Memory B cell (primary cell): ENCODE data around the gene POU6F2.
"Not testable (repeated sequence)": the region's sequence is repeated elsewhere in the genome, so short reads cannot be mapped to it uniquely, and the experiment has no call there.

Experiments
- ATAC-seq: fragments of 150-1000 bp; cut with Tn5 transposase; 2 replicates; pipeline ENCODE4 v1.10.0; 2021; ENCODE audit warnings: low read depth, mild to moderate bottlenecking, moderate library complexity
- DNase-seq, 2 donors: peaks; one replicate each; pipeline ENCODE4 v3.0.0; 2022; ENCODE audit warnings: low spot score in 2 of 2
- H3K27ac Mint-ChIP-seq: one replicate; pipeline ENCODE4 v1.8.0; 2022; ENCODE audit warnings: mild to moderate bottlenecking, moderate library complexity, mixed read lengths
- H3K27me3 Mint-ChIP-seq: one replicate; pipeline ENCODE4 v1.8.0; 2022; ENCODE audit warnings: mixed read lengths
- H3K36me3 Mint-ChIP-seq: one replicate; pipeline ENCODE4 v1.8.0; 2022; ENCODE audit warnings: mild to moderate bottlenecking, mixed read lengths
- H3K4me1 Mint-ChIP-seq: one replicate; pipeline ENCODE4 v1.8.0; 2022; ENCODE audit warnings: mixed read lengths
- H3K4me3 Mint-ChIP-seq: one replicate; pipeline ENCODE4 v1.8.0; 2022; ENCODE audit warnings: mild to moderate bottlenecking, moderate library complexity, mixed read lengths
- H3K9me3 Mint-ChIP-seq: one replicate; pipeline ENCODE4 v1.8.0; 2022; ENCODE audit warnings: mixed read lengths

The POU6F2 gene

DNA sequence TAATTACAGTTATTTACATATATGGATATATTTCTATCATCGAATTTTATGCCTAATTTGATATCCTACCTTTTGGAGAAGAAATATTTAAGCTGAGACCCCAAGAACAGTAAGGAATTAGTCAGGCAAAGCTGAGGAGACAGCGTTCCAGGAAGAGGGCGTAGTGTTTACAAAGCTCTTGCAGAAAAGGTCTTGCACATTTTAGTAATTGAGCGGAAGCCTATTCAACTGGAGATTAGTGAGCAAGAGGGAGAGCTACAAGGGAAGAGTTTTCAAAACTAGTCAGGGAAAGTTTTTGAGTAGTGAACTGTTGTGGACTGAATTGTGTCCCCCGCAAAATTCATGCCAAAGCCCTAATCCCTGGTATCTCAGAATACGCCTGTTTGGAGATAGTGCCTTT lies 26.5 kb upstream of the POU6F2 start:
- Mint-ChIP-seq H3K27me3 (peaks cover 8% of the 10 kb centered on the region), H3K27ac (no peak overlapping the region), H3K36me3 (no peaks in the 10 kb centered on the region), H3K4me1 (no peaks in the 10 kb centered on the region), H3K4me3 (no peak overlapping the region), H3K9me3 (no peaks in the 10 kb centered on the region)
- DNase-seq (no peak), ATAC-seq (no peak)

DNA sequence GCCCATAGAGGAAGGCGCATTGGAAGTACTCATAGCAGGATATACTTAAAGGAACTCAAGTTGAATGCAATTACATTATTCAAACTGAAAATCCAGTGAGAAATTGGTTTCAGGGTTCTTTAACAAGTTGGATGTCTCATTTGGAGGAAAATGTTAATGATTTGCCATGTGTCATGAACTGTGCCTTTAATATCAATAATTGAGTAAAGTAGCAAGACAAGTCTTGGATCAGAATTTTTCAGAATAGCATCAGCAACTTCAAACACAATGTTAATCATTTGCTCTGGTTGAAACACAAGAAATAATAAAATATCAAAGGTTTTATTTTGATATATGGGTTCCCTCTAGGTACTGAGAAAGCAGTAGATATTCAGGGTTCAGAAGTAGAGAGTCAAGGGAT lies 24.5 kb upstream of the POU6F2 start:
- ATAC-seq (no peak), DNase-seq (no peak)
- Mint-ChIP-seq H3K36me3 (no peaks in the 10 kb centered on the region), H3K27ac (no peak overlapping the region), H3K4me1 (no peaks in the 10 kb centered on the region), H3K27me3 (peaks cover 9% of the 10 kb centered on the region), H3K9me3 (no peaks in the 10 kb centered on the region), H3K4me3 (no peak overlapping the region)

DNA sequence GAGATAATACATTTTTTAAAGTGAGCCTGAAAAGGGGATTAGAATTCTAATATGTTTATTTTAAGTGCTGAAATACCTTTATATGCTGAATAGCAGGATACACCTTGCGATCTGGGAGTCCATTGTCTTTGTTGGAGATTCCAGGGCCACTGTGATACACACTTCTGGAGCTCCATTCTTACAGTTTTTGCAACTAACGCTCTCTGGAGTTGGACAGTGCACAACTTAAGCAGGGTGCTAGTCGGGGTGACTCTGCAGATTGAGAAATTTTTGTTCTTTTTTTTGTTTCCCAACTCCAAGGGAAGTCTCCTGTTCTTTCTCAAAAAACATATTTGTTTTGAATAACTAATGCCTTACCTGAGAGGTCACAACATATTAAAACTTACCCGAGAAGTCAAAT lies 23.7 kb upstream of the POU6F2 start:
- H3K4me1 Mint-ChIP-seq: no peaks in the 10 kb centered on the region
- H3K9me3 Mint-ChIP-seq: no peaks in the 10 kb centered on the region
- no peak for DNase-seq
- H3K27me3 Mint-ChIP-seq: peaks cover 9% of the 10 kb centered on the region
- no peak overlapping the region for H3K4me3 Mint-ChIP-seq
- H3K27ac Mint-ChIP-seq: no peak overlapping the region
- no peaks in the 10 kb centered on the region for H3K36me3 Mint-ChIP-seq
- no peak for ATAC-seq

DNA sequence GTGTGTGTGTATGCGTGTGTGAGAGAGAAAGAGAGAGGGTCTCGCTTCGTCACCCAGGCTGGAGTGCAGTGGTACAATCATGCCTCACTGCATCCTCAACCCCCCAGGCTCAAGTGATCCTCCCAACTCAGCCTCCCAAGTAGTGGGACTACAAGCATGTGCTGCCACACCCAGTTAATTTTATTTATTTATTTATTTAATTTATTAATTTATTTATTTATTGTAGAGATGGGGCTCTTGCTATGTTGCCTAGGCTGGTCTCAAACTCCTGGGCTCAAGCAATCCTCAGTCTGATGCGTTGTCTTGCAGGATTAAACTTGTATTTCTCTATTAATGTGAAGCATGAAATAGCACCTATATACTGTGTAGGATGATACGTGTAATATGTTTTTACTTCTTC lies 21.8 kb upstream of the POU6F2 start:
- Mint-ChIP-seq H3K4me3 (no peak overlapping the region), H3K27me3 (peaks cover 9% of the 10 kb centered on the region), H3K9me3 (no peaks in the 10 kb centered on the region), H3K4me1 (no peaks in the 10 kb centered on the region), H3K27ac (no peak overlapping the region), H3K36me3 (no peaks in the 10 kb centered on the region)
- DNase-seq: no peak
- ATAC-seq: no peak

DNA sequence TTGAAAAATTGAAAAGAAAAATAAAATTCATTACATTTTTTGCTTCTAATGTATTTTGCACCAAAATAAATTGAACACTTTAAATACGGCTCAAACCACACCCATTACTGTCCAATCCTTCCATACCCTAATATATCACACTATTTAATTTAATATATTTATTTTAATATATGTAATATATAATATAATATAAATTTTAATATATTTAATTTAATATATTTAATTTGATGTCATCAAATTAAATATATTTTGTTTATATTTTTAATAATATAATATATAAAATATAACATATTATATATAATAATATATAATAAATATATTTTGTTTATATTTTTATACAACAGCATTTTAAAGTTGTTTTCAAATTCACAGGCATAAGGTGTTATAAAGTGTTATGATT lies 15.7 kb upstream of the POU6F2 start:
- Mint-ChIP-seq H3K36me3 (no peaks in the 10 kb centered on the region), H3K4me3 (no peak overlapping the region), H3K4me1 (no peaks in the 10 kb centered on the region), H3K27me3 (no peaks in the 10 kb centered on the region), H3K9me3 (peaks cover 4% of the 10 kb centered on the region), H3K27ac (no peak overlapping the region)
- DNase-seq: no peak
- ATAC-seq: no peak

DNA sequence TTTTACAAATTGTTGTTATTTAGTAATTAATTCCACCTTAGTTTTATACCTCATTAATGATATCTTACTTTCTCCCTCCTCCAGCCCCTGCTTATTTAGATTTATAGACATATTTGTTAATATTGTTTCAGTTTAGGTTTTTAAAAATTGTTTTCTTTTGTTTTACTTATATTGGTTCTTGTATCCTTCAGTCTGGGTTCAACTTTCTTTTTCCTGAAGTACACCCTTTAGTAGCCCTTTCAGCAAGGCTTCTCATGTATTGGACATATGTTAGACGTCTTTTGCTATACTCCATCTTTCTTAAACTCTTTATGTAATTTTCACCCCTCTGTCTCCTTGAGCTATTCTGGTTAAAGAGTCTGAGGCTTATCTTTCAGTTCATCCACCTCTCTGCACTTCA lies 12.8 kb upstream of the POU6F2 start:
- no peak overlapping the region for H3K4me3 Mint-ChIP-seq
- H3K9me3 Mint-ChIP-seq: peaks cover 4% of the 10 kb centered on the region
- DNase-seq (no peak), ATAC-seq (no peak)
- no peaks in the 10 kb centered on the region for H3K36me3 Mint-ChIP-seq
- H3K27me3 Mint-ChIP-seq: peaks cover 3% of the 10 kb centered on the region
- no peaks in the 10 kb centered on the region for H3K4me1 Mint-ChIP-seq
- H3K27ac Mint-ChIP-seq: no peak overlapping the region

DNA sequence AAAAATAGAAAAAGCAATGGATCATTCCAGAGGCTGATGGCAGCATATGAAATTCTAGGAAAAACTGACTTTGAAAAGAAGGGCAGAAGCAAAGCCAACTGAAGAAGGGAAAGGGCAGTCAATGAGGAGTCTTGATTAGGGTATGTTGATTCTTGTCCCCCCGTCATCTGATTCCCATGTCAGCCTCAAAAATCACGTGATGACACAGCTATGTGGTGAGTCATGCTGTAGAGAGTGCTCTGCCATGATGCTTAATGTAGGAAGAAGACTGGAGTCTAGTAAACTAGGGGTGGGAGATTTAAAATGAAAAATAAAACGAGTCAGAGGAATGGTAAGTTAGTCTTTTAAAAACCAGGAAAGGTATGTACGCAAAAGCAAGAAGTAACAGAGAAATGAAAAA lies 3.9 kb upstream of the POU6F2 start:
- no peak for ATAC-seq
- H3K27ac Mint-ChIP-seq: no peak overlapping the region
- H3K36me3 Mint-ChIP-seq: no peaks in the 10 kb centered on the region
- peaks cover 19% of the 10 kb centered on the region for H3K27me3 Mint-ChIP-seq
- no peak overlapping the region for H3K4me3 Mint-ChIP-seq
- DNase-seq: no peak
- H3K9me3 Mint-ChIP-seq: peaks cover 2% of the 10 kb centered on the region
- H3K4me1 Mint-ChIP-seq: peaks cover 2% of the 10 kb centered on the region

DNA sequence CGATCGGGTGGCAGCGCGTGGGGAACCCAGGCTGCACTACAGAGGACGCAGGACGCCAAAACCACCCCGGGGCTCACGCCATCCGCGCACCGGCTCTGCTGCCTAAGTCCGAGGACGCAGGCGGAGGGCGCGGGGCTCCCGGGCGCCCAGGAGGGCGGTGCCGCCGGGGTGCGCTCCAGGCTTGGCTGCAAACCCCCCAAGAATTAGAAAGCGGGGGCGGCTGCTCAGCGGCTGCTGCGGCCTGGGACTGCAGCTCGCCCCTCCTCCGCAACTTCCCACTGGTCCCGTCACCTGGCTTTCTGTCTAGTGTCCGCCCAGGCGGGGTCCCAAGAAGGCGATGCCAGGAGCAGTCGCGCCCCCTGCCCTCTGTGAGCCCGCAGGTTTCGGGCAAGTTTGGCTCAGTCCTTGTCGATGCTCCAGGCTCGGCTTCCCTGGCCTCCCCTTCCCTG lies 1.7 kb upstream of the POU6F2 start:
- no peaks in the 10 kb centered on the region for H3K36me3 Mint-ChIP-seq
- DNase-seq (no peak), ATAC-seq (no peak)
- peaks cover 2% of the 10 kb centered on the region for H3K4me1 Mint-ChIP-seq
- H3K27me3 Mint-ChIP-seq: peaks cover 18% of the 10 kb centered on the region
- H3K9me3 Mint-ChIP-seq: peaks cover 1% of the 10 kb centered on the region
- no peak overlapping the region for H3K27ac Mint-ChIP-seq
- no peak overlapping the region for H3K4me3 Mint-ChIP-seq

DNA sequence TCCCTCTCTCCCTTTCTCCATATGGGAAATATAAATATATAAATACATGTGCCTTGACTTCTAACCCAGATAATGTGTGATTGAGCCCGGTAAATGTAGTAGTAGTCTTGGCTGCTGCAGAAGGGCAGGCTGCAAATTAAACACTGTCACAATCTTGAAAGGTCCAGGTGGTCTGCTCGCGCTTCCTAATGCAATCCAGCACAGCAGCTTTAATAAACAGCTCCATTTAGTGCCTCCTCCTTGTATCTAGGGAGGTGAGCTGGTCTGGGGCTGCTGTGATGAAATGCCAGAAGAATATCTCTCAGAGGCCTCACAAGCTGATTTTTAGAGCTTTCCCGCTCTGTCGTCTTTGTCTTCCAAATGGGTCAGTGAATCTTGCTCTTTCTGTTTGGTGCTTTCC lies 782 bp downstream of the POU6F2 start:
- peaks cover 1% of the 10 kb centered on the region for H3K9me3 Mint-ChIP-seq
- H3K4me3 Mint-ChIP-seq: no peak overlapping the region
- no peak overlapping the region for H3K27ac Mint-ChIP-seq
- ATAC-seq: no peak
- DNase-seq: no peak
- peaks cover 2% of the 10 kb centered on the region for H3K4me1 Mint-ChIP-seq
- H3K36me3 Mint-ChIP-seq: no peaks in the 10 kb centered on the region
- H3K27me3 Mint-ChIP-seq: peaks cover 20% of the 10 kb centered on the region

DNA sequence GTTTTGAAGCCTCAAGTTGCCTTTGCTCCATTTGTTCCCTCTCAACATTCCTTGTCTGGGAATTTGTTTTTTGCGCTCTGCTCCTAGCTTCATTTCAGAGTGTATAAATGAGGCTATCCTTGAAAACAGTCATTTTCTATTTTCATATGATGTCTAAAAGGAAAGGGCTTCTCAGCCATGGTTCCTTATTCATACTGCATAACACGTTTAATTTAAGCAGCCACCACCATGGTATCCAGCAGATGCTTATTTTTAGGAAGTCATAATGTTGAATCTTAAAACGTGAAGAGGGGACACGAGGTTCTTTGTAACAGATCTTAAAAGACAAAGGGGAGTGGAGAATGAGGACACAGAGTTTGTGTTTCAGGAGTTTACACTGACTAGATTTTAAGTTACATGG lies 14.5 kb downstream of the POU6F2 start:
- Mint-ChIP-seq H3K9me3 (no peaks in the 10 kb centered on the region), H3K36me3 (no peaks in the 10 kb centered on the region), H3K4me3 (no peak overlapping the region), H3K27ac (no peak overlapping the region), H3K4me1 (no peaks in the 10 kb centered on the region), H3K27me3 (peaks cover 4% of the 10 kb centered on the region)
- ATAC-seq (no peak), DNase-seq (no peak)

DNA sequence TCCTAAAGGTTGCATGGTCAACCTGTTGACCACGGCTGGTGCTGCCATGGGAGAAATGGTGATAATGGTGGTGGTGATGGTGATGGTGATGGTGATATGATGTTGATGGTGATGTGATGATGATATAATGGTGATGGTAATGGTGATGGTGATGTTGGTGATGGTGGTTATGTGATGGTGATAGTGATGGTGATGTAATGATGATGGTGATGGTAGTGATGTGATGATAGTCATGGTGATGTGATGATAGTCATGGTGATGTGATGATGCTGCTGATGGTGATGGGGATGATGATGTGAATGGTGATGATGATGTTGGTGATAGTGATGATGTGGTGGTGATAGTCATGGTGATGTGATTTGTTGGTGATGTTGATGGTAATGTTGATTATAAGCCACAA lies 23.9 kb downstream of the POU6F2 start:
- Mint-ChIP-seq H3K27me3 (no peaks in the 10 kb centered on the region), H3K36me3 (no peaks in the 10 kb centered on the region), H3K4me3 (no peak overlapping the region), H3K4me1 (no peaks in the 10 kb centered on the region), H3K9me3 (no peaks in the 10 kb centered on the region), H3K27ac (no peak overlapping the region)
- no peak for DNase-seq
- no peak for ATAC-seq

DNA sequence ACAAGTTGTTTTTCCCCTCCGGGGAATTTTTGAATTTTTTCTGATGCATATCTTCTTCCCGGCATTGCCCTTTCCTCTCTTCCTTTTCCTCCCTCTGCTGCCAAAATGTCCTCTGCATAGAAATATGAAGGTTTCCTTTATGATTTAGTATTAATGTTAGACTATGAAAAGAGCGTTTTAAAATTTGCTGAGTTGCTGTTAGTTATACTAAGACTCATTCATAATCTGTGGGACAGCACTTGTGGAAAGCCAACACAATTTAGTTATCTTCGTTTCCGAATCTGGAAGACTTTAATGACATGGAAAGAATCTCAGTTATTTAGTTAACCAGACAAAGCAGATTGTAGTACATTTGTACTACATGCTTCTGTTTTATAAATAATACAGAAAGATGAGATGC lies 25.0 kb downstream of the POU6F2 start:
- Mint-ChIP-seq H3K4me1 (no peaks in the 10 kb centered on the region), H3K4me3 (no peak overlapping the region), H3K36me3 (no peaks in the 10 kb centered on the region), H3K9me3 (no peaks in the 10 kb centered on the region), H3K27me3 (no peaks in the 10 kb centered on the region), H3K27ac (no peak overlapping the region)
- ATAC-seq (no peak), DNase-seq (no peak)

DNA sequence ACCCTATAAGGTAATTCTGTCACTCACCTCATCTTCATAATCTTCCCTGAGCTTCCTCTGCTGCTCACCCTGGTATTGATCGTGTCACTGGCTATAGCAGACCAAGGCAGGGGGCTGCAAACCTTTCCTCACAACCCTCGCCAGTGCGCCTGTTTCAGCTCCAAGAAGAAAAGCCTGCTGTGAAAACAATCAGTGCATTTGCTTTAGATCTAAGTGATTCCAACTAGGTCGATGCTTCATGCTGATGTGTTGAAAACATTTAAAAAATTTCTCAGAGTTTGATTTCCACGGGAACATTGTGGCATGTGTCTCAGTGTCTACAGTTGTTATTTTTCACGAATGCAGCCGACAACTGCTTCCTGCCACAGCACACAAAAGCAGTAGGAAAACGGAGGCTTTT lies 27.3 kb downstream of the POU6F2 start:
- no peaks in the 10 kb centered on the region for H3K9me3 Mint-ChIP-seq
- DNase-seq (no peak), ATAC-seq (no peak)
- H3K27ac Mint-ChIP-seq: no peak overlapping the region
- H3K4me1 Mint-ChIP-seq: no peaks in the 10 kb centered on the region
- H3K36me3 Mint-ChIP-seq: no peaks in the 10 kb centered on the region
- no peaks in the 10 kb centered on the region for H3K27me3 Mint-ChIP-seq
- no peak overlapping the region for H3K4me3 Mint-ChIP-seq

DNA sequence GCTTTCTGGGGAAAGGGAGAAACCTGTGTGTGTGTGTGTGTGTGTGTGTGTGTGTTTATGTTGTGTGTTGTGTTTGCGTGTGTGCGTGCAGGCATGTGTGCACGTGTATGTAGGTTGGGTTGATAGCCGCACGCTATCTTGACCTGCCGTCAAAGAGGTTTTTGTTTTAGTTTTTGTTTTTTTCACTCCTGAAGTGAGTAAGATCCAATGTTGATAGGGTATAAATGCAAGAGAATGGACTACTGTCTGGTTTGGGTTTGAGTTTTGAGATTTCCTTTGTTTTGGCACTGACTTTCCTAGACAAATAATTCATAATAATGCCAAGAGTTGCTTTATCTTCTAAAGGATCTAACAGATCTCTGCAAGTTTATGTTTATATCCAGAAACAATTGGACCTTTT lies 27.8 kb downstream of the POU6F2 start:
- ATAC-seq (no peak), DNase-seq (no peak)
- H3K36me3 Mint-ChIP-seq: no peaks in the 10 kb centered on the region
- H3K27me3 Mint-ChIP-seq: no peaks in the 10 kb centered on the region
- H3K4me3 Mint-ChIP-seq: no peak overlapping the region
- no peak overlapping the region for H3K27ac Mint-ChIP-seq
- no peaks in the 10 kb centered on the region for H3K4me1 Mint-ChIP-seq
- H3K9me3 Mint-ChIP-seq: no peaks in the 10 kb centered on the region

DNA sequence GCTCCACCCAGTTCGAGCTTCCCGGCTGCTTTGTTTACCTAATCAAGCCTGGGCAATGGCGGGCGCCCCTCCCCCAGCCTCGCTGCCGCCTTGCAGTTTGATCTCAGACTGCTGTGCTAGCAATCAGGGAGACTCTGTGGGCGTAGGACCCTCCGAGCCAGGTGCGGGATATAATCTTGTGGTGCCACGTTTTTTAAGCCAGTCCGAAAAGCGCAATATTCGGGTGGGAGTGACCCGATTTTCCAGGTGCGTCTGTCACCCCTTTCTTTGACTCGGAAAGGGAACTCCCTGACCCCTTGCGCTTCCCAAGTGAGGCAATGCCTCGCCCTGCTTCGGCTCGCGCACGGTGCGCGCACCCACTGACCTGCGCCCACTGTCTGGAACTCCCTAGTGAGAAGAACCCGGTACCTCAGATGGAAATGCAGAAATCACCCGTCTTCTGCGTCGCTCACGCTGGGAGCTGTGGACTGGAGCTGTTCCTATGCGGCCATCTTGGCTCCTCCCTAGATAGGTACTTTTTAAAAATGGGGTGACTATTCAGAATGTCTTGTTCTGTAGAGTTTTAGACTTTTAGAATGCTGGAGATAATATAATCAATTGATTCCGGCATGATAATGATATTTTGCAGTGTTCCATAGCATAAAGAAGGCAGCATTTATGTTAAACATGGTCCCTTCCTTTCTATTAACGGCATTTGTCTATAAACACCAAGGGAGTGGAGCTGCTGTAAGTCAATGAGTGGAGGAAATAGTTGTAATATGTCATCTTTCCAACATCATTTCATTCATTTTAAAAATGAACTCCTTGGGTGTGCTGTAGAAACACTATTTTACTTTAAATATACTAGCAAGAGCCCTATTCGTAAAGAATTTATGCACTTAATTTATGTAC lies 35.6 kb downstream of the POU6F2 start:
- not testable (repeated sequence) for H3K27ac Mint-ChIP-seq, H3K9me3 Mint-ChIP-seq, ATAC-seq, H3K4me3 Mint-ChIP-seq, DNase-seq, H3K36me3 Mint-ChIP-seq, H3K4me1 Mint-ChIP-seq, H3K27me3 Mint-ChIP-seq
